ENCODE measurements around the gene SLC5A11.
"Not testable (repeated sequence)": the region's sequence is repeated elsewhere in the genome, so short reads cannot be mapped to it uniquely, and the experiment has no call there.

Gene SLC5A11, protein sequence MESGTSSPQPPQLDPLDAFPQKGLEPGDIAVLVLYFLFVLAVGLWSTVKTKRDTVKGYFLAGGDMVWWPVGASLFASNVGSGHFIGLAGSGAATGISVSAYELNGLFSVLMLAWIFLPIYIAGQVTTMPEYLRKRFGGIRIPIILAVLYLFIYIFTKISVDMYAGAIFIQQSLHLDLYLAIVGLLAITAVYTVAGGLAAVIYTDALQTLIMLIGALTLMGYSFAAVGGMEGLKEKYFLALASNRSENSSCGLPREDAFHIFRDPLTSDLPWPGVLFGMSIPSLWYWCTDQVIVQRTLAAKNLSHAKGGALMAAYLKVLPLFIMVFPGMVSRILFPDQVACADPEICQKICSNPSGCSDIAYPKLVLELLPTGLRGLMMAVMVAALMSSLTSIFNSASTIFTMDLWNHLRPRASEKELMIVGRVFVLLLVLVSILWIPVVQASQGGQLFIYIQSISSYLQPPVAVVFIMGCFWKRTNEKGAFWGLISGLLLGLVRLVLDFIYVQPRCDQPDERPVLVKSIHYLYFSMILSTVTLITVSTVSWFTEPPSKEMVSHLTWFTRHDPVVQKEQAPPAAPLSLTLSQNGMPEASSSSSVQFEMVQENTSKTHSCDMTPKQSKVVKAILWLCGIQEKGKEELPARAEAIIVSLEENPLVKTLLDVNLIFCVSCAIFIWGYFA

GRCh38 chr16:24845726-24846547, at the start of gene SLC5A11:
TSS of gene SLC5A11 (plus strand) at chr16:24845963. CDS start at chr16:24858644, 12,681 bp downstream.
- DNase-seq, result no peak

GRCh38 chr16:24800586-24800985, 45.2 kb upstream of the SLC5A11 start:
- no peak for DNase-seq

DNA sequence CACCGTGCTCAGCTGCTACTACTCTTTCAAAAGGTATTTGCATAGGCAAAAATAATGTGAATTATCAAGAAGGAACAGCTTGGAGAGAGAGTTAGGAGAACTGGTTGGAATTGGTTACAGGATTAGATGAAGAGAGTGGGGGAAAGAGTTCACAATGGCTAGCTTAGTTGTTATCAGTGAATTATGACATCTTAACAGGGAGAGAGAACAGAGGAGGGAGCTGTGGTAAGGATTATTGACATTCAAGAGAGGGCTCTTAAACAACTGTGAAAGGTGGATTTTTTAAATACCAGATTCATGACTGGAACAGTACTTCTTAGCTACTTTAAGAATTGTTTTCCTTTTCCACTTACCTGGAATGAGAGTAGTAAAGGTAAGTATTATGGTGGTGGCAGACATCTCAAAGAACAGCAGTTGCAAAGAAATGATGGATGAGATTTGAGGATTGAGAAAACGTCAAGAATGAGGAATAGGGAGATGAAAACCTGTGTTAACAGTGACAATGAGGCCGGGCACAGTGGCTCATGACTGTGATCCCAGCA, 43.9 kb upstream of the SLC5A11 start:
- DNase-seq, result no peak

GRCh38 chr16:24805484-24805883, 40.3 kb upstream of the SLC5A11 start:
- no peak for DNase-seq

DNA sequence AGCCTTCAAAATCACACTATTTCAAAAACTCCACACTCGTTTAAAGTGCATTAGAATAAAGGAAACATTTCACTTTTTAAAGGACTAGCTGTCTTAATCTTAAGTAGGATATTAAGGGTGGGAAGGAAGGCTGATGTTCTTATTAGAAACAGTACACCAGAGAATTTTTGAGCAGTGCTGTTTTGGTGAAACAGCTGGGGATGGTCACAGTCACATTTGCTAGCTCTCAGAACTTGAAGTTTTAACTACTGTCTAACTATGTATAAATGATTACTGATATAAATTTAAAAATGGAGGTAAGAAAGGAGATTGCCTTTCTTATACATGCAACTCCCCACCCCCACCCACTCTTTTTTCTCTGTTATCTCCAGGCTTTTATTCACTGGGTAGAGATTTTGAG, 38.5 kb upstream of the SLC5A11 start:
- DNase-seq, result no peak

- no peak for DNase-seq
These were observed 34.6 kb upstream of the SLC5A11 start for GRCh38 chr16:24810951-24811843.

GRCh38 chr16:24812813-24813212, 33.0 kb upstream of the SLC5A11 start:
- not testable (repeated sequence) for DNase-seq

DNA sequence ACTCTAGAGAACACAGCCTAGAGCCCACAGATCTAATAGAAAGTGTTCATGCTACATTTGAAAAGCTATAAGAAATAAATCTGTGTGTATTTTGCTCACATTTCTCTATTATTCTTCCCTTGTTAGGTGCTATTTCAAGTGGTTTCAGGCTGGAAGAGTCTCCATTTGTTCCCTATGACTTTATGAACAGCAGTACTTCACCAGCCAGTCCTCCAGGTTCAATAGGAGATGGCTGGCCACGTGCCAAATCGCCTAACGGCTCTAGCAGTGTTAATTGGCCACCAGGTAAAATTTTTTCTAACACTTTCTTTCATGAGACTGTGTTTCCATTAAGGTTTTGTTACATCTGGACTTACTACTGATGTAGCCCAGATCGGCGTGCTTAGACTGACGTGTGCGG, 30.7 kb upstream of the SLC5A11 start:
- no peak for DNase-seq

GRCh38 chr16:24816688-24817087, 29.1 kb upstream of the SLC5A11 start:
- DNase-seq, result no peak

GRCh38 chr16:24819462-24820040, 26.2 kb upstream of the SLC5A11 start:
- no peak for DNase-seq

DNA sequence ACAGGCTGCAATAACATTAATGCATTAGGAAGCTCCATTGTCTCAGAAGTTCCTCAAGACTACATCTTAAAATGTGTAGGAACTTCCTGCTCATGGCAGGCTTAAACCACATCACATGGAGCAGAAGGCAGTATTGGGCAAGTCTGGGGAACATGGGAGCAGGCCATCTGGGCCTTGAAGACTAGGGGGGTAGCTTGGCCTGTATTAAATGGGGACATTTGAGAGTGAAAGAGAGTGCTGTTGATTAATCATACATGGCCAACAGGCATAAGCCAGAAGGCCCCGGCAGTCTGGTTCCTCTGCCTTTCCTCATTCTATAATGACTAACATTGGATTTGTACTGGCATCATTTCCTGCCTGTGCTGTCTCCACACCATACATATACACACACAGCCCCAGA, 25.2 kb upstream of the SLC5A11 start:
- no peak for DNase-seq

DNA sequence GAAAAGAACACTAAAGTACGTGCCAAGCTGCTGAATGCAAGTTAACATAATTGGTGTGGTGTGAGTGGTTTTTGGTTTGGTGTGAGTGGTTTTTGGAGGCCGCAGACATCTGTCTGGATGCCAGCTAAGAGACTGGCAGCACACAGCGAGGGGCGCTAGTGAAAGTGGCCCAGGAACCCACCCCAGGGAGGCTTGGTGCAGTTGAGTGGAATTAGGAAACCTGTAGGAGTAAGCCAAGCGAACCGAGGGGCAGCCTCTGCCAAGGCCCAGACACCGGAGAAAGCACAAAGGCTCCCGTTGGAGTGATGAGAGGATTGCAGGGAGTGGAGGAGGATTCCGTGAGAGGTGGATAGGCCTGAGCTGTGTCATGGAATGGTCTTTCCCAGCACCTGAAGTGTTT, 24.6 kb upstream of the SLC5A11 start:
- peak; percentile 91 for DNase-seq

DNA sequence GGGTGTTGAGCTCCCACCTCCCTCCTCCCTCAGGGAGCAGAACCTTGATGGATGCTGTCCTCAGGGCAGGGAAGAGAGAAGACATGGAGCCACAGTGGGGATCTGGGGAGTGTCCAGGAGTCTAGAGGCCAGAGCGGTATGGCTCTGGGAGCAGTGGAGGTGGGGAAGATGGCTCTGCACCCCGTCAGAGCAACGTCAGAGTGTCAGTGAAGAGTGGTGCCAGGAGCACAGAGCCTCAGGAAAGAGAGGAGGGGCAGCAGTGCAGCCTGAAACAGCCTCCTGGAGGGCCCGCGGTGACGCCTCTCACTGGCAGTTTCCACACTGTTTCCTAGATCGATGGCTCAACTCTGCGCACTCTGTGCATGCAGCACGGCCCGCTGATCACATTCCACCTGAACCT, 23.2 kb upstream of the SLC5A11 start:
- DNase-seq, result no peak

- no peak for DNase-seq
These were observed 22.8 kb upstream of the SLC5A11 start for GRCh38 chr16:24822974-24823373.

DNA sequence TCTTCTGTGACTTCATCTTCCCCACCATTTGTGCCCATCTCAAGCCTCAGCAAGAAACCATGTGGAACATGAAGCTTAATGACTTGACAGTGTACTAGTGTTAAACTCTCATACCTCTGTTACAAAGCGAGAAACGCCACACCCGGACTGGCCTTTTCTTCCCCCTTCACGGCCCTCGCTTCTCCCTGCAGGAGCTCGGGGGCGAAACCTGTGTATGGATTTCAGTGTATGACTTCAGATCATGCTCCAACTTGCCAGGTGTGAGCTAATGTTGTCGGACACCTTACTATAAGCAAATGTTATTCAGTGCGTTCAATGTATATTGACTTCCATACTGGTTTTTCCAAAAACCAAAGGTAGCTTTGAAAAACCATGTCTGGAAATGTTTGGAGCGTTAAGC, 20.1 kb upstream of the SLC5A11 start:
- no peak for DNase-seq

DNA sequence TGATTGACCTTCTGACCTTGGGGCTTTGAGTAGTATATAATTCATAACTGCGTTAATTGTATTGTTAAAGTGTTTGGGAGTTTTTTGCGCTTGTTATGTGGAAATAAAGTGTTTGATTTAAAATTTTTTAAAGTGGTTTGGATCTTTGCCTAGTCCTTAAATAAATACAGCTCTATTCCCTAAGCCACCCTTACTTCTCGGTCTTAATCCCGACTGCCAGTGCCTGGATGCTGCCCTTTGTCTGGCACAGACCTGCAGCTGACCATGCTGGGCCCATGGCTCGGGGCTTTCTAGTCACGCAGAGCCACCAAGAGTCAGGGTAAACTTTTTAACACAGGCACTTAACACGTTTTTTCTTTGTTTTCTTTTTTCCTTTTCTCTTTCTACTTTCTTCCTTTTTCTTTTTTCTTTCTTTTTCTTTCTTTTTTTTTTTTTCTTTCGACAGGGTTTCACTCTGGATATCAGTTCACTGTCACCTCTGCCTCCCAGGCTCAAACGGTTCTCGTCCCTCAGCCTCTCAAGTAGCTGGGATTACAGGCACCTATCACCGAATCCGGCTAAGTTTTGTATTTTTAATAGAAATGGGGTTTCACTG, 19.6 kb upstream of the SLC5A11 start:
- no peak for DNase-seq

DNA sequence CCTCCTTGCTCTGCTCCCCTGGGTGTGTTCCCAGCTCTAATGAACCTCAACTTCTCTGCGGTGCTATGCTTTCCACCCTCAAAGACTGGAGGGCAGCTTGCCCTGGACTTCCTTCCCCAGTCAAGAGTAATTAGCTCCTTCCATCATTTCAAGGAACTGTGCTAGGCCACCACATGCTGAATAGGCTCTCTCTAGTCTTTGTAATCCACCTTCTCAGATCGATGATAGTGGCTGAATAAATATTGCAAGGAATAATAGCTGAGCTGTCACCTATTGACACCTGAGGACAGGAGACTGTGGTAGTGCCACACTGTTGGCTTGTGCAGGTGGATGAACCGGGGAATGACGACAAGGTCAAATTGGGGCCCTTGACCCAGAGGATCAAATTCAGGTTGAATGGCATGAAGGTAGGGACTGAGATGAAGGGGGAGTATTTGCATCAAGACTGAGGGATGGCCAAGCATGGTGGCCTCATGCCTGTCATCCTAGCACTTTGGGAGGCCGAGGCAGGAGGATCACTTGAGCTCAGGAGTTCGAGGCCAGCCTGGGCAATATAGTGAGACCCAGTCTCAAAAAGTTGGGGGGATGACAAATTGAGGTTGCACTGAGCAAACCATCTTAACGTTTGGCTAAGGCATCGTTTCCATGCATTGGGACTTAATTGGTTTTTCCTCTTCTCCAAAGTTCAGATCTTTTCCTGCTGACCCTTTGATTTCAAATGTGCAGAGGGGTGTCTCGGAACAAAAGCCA, 18.8 kb upstream of the SLC5A11 start:
- no peak for DNase-seq

GRCh38 chr16:24829153-24829552, 16.6 kb upstream of the SLC5A11 start:
- DNase-seq, result no peak

- DNase-seq, result no peak
These were observed 12.4 kb upstream of the SLC5A11 start for GRCh38 chr16:24833352-24833751.

- DNase-seq, result peak; percentile 37
These were observed 11.1 kb upstream of the SLC5A11 start for GRCh38 chr16:24834459-24835335.

Measured in NCI-H524 treated with DMSO at 0.1 percent for 48 hours (cell line).